ENCODE measurements around the gene MOB3C. TPM values are rescaled to one million over a fixed set of nuclear protein-coding genes. Genes with fewer than 3 reads are reported as not detected.
"Not testable (repeated sequence)": the region's sequence is repeated elsewhere in the genome, so short reads cannot be mapped to it uniquely, and the experiment has no call there.

Gene MOB3C
- total and polyA plus RNA-seq, 2 donors (not counting 1 experiment from before 2014, with no cell fraction given), result 9.1 to 14.9 TPM

DNA sequence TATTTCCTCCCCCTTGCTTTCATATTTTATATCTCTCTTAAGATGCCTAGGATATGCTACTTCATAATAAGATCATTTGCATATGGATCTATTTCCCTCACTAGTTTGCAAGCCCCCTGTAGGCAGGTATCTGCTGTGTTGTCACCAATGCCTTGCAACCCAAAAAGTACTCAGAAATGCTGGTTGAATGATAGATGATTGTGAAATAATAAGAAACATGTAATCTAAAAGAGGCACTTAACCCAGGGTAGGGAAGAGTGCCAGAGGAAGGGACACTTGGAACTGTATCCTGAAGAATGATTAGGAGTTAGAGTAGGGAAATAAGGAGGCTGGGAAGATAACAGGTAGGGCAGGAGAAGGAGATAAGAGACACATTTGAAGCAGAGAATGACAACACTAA is 39.2 kb upstream of the MOB3C start:
- peaks cover 3% of the 10 kb centered on the region for H3K4me1 ChIP-seq (ENCODE audit: control insufficient read depth, extremely low read depth, insufficient read depth, low read length)
- no peak overlapping the region for H3K4me2 ChIP-seq (ENCODE audit: extremely low read depth, insufficient read depth, low read length)
- DNase-seq (ENCODE audit: low read depth in 2 of 2), result no peak
- H4K20me1 ChIP-seq (ENCODE audit: control insufficient read depth, extremely low read depth, insufficient read depth, low read length), result no peaks in the 10 kb centered on the region
- H3K27me3 ChIP-seq (ENCODE audit: control insufficient read depth, insufficient read depth, low read length), result no peaks in the 10 kb centered on the region
- H2AFZ ChIP-seq (ENCODE audit: low read length), result no peak overlapping the region
- no peak overlapping the region for H3K9ac ChIP-seq (ENCODE audit: insufficient read depth, low read length)
- no peak overlapping the region for H3K4me3 ChIP-seq (replicated peaks in 1 of 4; ENCODE audit: control extremely low read depth in 1 of 4, insufficient read depth in 1 of 4, low read depth in 3 of 4, low read length in 4 of 4)
- no peaks in the 10 kb centered on the region for H3K79me2 ChIP-seq (ENCODE audit: control insufficient read depth, insufficient read depth, low read length)
- TF ChIP-seq CTCF (conservative IDR thresholded peaks at IDR 0.05 in 1 of 2, IDR thresholded peaks at IDR 0.05 in 1 of 2; ENCODE audit: low read depth in 1 of 2, low read length in 2 of 2), result no peak
- no peak for TF ChIP-seq EZH2 (IDR thresholded peaks at IDR 0.05; ENCODE audit: low read length, missing control alignments)
- H3K36me3 ChIP-seq (ENCODE audit: control insufficient read depth, insufficient read depth, low read length), result no peaks in the 10 kb centered on the region
- H3K27ac ChIP-seq (ENCODE audit: insufficient read depth, low read length), result no peak overlapping the region
- H3K9me3 ChIP-seq (ENCODE audit: control insufficient read depth, insufficient read depth, low read depth, low read length), result no peaks in the 10 kb centered on the region

GRCh38 chr1:46654698-46655097 is 38.1 kb upstream of the MOB3C start:
- H4K20me1 ChIP-seq (ENCODE audit: control insufficient read depth, extremely low read depth, insufficient read depth, low read length); H3K27ac ChIP-seq (ENCODE audit: insufficient read depth, low read length); H3K4me1 ChIP-seq (ENCODE audit: control insufficient read depth, extremely low read depth, insufficient read depth, low read length); H3K79me2 ChIP-seq (ENCODE audit: control insufficient read depth, insufficient read depth, low read length); H3K9me3 ChIP-seq (ENCODE audit: control insufficient read depth, insufficient read depth, low read depth, low read length); H3K36me3 ChIP-seq (ENCODE audit: control insufficient read depth, insufficient read depth, low read length); H3K4me2 ChIP-seq (ENCODE audit: extremely low read depth, insufficient read depth, low read length); H2AFZ ChIP-seq (ENCODE audit: low read length); DNase-seq (ENCODE audit: low read depth in 2 of 2); H3K27me3 ChIP-seq (ENCODE audit: control insufficient read depth, insufficient read depth, low read length); H3K4me3 ChIP-seq (replicated peaks in 1 of 4; ENCODE audit: control extremely low read depth in 1 of 4, insufficient read depth in 1 of 4, low read depth in 3 of 4, low read length in 4 of 4); H3K9ac ChIP-seq (ENCODE audit: insufficient read depth, low read length): not testable (repeated sequence)

GRCh38 chr1:46654012-46654411 is 37.4 kb upstream of the MOB3C start:
- H3K27ac ChIP-seq (ENCODE audit: insufficient read depth, low read length), result no peak overlapping the region
- H4K20me1 ChIP-seq (ENCODE audit: control insufficient read depth, extremely low read depth, insufficient read depth, low read length), result no peaks in the 10 kb centered on the region
- no peak overlapping the region for H2AFZ ChIP-seq (ENCODE audit: low read length)
- no peaks in the 10 kb centered on the region for H3K27me3 ChIP-seq (ENCODE audit: control insufficient read depth, insufficient read depth, low read length)
- no peaks in the 10 kb centered on the region for H3K9me3 ChIP-seq (ENCODE audit: control insufficient read depth, insufficient read depth, low read depth, low read length)
- peak overlapping the region in 2 of 4 experiments; percentile 45 to 47 for H3K4me3 ChIP-seq (replicated peaks in 1 of 4; ENCODE audit: control extremely low read depth in 1 of 4, insufficient read depth in 1 of 4, low read depth in 3 of 4, low read length in 4 of 4)
- H3K79me2 ChIP-seq (ENCODE audit: control insufficient read depth, insufficient read depth, low read length), result no peaks in the 10 kb centered on the region
- H3K4me2 ChIP-seq (ENCODE audit: extremely low read depth, insufficient read depth, low read length), result peak overlapping the region; percentile 38
- no peak for DNase-seq (ENCODE audit: low read depth in 2 of 2)
- no peak for TF ChIP-seq CTCF (conservative IDR thresholded peaks at IDR 0.05 in 1 of 2, IDR thresholded peaks at IDR 0.05 in 1 of 2; ENCODE audit: low read depth in 1 of 2, low read length in 2 of 2)
- peaks cover 2% of the 10 kb centered on the region for H3K36me3 ChIP-seq (ENCODE audit: control insufficient read depth, insufficient read depth, low read length)
- no peak overlapping the region for H3K9ac ChIP-seq (ENCODE audit: insufficient read depth, low read length)
- peaks cover 3% of the 10 kb centered on the region for H3K4me1 ChIP-seq (ENCODE audit: control insufficient read depth, extremely low read depth, insufficient read depth, low read length)

Measured in fibroblast of lung (primary cell).